Upper lobe of left lung (tissue), 4 donors: Measurements from ENCODE around the gene IQGAP1.

Experiments
- CTCF ChIP-seq, 6 experiments: fragments of 450-650 bp in 4 of 6; fragments of 200-600 bp in 2 of 6; sonication (generic) in 2 of 6; IDR thresholded peaks; one replicate each; pipeline ENCODE4 v1.5.1; 2016 to 2019; ENCODE audit warnings: antibody characterized with exemption in 6 of 6
- EP300 ChIP-seq, 4 donors: sonication (generic); formaldehyde crosslinking; IDR thresholded peaks; one replicate each; pipeline ENCODE4 v1.5.1; 2017; ENCODE audit warnings: antibody characterized with exemption in 4 of 4, control low read depth in 2 of 4
- POLR2A ChIP-seq, 4 donors: fragments of 450-650 bp; IDR thresholded peaks; one replicate each; pipeline ENCODE4 v1.5.1; 2016 to 2017; ENCODE audit warnings: antibody characterized with exemption in 4 of 4, mild to moderate bottlenecking in 2 of 4
- POLR2AphosphoS5 ChIP-seq, 2 donors: sonication (generic); formaldehyde crosslinking; IDR thresholded peaks; one replicate each; pipeline ENCODE4 v1.5.1; 2017; ENCODE audit warnings: antibody characterized with exemption in 2 of 2

GRCh38 chr15:90497912-90498311, 109.9 kb downstream of the IQGAP1 start:
- TF ChIP-seq CTCF (IDR thresholded peaks at IDR 0.05) (no peak), POLR2A (IDR thresholded peaks at IDR 0.05) (no peak), POLR2AphosphoS5 (IDR thresholded peaks at IDR 0.05) (no peak), EP300 (IDR thresholded peaks at IDR 0.05) (no peak)
